HPDE6-E6E7 (cell line): ENCODE data around the gene AP5B1.

Experiments used
- DNase-seq: peaks from one replicate; pipeline ENCODE4 v3.0.0; 2011; ENCODE audit warnings: missing footprints; ENCODE audit errors: extremely low spot score

AP5B1 gene

DNA sequence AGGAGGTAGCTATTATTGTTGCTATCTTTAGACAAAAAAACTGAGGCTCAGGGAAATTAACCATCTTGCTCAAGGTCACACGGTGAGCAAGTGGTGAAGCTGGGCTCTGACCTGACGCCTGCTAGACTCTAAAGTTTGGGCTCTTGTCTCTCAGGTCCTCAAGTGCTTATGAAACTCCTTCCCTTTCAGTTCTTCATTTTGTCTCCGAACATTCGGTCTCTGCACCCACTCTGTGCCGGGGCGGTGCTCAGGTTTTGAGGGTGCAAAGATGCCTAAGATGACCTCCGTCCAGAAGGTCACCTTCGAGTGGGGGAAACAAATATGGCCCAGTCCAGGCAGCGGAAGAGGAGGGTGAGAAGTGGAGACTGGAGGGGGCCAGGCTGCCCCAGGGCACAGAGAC, 22.1 kb upstream of the AP5B1 start:
- no peak for DNase-seq

DNA sequence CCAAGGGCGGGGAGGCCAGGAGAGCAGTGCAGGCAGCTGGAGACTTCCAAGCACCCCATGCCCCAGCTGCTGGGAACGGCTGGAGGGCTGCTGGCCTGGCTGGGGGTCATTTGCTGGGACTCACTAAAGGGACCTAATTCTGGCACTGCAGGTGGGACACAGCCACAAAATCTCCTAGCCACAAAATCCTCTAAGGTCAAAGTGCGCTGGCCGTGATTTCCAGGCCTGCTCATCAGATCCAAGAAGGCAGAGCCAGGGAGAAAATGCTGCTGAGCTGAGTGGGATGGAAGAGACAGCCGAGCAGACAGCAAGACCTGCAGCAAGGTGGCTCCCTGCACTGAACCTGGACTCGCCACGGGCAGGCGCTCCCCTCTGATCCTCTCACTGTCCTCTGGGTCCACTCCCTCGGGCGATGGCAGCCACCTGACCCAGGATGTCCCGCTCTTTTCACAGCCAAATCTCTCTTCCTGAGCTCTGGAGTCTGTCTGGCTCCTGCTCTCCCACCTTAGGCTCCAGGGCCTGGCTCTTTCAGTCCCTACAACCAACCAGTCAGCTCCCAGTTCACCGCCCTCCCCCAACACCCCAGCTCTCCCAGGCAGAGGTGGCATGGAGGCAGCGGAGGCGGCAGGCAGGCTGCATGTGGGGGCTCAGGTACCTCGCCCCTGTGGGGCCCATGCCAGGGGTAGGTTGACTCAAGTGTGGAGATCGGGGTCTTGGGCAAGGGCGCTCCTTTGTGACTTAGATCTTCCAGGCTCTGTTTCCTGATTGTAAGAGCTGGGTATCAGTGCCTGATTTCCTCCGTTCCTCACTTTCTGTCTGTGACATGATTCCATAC, 20.6 kb upstream of the AP5B1 start:
- DNase-seq = no peak

DNA sequence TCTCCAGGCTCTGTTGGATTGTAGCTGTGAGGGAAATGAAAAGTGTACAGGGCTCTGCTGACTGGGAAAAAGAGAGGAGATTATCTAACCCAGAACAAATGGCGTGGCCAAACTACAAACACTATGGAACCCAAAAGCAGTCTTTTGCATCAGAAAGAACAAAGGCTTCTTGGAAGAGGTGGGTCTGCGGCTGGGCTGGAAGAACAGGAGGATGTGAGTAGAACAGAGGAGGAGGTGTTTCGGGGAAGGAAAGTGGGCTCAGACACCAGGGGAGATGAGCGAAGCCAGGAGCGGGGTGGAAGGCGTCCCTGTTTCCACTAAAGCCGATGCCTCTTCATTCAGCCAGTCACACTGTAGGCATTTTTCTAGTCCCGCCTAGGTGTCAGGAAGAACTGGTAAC, 18.1 kb upstream of the AP5B1 start:
- no peak for DNase-seq

DNA sequence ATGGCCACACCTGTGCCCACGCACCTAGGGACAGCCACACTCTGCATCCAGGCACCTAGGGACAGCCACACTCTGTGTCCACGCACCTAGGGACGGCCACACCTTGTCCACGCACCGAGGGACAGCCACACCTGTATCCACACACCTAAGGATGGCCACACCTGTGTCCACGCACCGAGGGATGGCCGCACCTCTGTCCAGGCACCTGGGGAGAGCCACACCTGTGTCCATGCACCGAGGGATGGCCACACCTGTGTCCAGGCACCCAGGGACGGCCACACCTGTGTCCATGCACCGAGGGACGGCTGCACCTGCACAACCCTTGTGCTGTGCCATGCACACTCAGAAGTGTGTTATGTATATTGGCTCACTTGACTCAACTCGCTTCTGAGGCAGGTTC, 16.9 kb upstream of the AP5B1 start:
- DNase-seq = no peak

DNA sequence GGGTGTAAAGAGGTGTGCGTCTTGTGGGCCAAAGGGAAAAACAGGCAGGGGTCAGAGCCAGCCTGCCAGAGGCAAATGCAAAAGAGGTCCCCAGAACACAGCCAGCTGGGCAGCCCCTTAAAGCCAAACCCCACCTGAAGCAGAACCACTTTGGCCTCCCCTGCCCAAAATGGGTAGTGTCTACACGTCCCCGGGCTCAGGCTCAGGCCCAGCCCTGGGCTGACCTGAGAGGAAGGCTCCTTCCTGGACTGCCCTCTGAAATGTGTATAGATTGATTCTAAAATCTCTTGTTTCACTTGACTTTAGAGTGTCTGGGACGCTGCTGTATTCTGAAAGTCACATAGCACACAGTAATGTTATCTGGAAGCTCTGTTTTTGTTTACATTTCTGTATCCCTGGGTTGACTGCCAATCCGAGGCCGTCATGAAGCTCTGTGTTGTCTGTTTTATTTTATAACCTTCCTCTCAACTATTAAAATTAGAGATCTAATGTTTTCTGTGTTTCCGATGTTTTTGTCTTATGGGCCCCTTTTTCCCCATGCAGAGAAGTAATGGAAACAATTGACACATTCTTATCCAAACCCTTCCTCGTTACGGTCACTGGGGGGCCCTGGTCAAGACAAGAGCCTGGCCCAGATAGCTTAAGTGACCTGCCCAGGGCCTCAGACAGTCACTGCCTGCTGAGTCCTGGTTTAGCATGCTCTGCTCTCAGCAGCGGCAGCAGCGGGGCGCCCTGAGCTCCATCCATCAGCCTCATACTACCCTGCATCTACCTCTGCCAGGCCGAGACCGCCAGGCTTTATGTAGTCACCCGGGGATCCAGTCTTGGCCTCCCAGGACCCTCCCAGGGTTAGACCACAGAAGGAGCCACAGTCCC, 16.2 kb upstream of the AP5B1 start:
- DNase-seq = no peak

DNA sequence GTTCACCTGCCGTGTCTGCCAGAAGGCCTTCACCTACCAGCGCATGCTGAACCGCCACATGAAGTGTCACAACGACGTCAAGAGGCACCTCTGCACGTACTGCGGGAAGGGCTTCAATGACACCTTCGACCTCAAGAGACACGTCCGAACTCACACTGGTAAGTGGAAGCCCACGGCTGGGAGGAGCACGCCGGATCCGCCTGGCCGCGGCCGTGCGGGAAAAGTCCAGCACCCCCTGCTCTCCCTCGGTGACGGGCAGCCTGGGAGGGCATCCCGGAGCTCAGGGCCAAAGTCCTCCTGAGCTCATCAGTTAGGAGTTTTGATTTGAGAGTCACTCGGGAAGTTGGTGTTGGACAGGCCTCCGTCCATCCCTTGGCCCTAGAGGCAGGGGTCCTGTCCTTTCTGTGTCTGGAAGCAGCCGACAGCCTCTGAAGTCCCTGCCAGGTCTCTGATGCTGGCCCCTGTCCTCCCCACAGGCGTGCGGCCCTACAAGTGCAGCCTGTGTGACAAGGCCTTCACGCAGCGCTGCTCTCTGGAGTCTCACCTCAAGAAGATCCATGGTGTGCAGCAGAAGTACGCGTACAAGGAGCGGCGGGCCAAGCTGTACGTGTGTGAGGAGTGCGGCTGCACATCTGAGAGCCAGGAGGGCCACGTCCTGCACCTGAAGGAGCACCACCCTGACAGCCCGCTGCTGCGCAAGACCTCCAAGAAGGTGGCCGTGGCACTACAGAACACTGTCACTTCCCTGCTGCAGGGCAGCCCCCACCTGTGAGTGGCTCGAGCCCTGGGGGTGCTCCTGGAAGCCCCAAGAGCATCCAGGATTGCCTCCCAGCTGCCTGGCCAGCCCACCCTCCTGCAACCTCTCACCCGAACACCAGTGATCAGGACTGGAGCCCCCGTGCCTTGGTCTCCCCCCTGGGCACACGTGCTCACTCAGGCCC, 14.1 kb upstream of the AP5B1 start:
- DNase-seq = no peak

DNA sequence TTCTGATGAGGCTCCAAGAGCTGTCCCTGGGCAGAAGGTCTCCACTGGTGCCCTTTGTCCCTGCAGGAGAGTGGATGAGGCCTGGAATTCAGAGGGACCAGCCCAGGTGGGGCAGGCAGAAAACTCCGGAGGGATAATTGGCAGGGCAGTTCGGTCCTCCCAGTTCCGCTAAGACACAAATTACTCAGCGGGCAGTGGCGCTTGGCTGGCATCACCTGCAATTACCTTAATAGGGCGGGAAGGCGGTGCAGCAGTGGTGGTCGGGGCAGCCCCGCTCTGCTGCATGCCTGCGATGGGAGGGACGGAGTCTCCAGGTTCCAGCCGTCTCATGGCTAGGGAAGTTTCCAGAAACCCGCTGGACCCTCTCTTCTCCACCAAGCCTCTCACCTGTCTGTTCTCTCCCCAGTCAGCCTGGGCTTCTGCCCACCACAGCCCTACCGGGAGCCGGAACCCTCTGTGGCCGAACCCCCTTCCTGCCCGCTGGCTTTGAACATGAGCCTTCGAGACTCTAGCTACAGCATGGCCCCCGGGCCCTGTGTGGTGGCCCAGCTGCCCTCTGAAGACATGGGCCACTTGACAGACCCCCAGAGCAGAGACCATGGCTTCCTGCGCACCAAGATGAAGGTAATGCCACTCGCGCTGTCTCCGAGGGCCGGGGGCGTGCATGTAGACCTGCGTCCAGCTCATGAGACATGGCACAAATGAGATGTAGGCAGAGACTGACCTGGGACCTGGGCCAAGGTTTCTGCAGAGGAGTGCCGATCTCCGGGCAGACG, 13.0 kb upstream of the AP5B1 start:
- DNase-seq = no peak

DNA sequence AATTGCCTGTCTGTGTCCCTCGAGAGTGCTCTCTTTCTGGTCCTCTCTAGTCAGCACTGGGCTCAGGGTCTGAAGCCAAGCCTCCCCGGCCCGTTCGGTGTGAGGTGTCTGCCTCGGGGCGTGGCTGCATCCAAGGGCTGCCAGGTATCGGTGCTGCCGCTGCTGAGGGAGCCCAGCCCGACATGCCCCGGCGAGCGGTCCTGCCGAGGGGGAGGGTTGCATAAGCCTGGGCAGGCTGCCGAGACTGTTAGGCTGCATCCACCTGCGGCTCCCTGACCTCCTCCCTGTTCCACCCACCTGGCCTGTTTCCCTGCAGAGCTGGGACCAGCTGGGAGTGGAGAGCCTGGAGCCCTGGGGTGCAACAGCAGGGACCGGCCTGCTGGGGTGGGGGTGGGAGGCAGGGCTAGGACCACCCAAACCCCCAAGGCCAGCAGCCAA, 12.4 kb upstream of the AP5B1 start:
- peak; percentile 93 for DNase-seq

DNA sequence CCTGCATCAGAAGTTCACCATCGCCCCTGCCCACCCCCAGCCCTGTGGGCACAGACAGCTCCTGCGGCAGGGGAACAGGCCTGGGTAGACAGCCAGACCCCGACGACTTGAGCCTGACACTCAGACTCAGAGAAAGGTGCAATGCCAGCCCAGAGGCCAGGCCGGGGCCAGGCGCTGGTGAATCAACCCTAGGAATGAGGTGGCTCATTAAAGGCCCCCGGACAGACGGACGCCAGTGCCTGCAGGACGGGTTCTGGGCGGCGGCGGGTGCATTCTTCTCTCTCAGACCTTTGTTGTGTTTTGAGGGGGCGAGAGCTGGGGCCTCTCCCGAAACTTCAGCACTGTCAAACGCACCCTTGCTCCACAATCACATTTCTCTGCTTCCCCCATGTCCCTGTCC, 11.7 kb upstream of the AP5B1 start:
- DNase-seq = no peak

DNA sequence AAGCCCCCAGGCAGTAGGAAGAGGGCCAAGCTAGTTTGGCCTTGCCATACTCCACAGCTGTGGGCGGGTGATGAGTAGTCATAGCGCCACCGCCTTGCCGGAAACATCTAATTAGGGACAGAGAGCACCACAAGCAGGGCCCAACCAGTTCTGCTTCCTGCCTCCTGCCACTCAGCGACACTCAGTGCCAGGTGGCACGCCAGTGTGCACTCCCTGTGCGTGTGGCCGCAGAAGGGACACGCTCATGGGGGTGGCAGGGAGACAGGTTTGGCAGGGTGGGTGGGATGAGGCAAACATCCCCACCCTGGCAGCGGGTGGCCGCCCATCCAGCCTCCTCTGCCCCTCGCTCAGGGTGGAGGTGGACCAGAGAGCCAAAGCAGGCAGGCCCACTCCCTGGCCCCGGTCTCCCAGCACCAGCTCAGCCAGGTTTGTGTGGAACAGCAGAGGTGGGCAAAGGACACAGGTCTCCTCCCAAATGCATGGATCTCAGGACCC, 11.0 kb upstream of the AP5B1 start:
- DNase-seq = no peak

DNA sequence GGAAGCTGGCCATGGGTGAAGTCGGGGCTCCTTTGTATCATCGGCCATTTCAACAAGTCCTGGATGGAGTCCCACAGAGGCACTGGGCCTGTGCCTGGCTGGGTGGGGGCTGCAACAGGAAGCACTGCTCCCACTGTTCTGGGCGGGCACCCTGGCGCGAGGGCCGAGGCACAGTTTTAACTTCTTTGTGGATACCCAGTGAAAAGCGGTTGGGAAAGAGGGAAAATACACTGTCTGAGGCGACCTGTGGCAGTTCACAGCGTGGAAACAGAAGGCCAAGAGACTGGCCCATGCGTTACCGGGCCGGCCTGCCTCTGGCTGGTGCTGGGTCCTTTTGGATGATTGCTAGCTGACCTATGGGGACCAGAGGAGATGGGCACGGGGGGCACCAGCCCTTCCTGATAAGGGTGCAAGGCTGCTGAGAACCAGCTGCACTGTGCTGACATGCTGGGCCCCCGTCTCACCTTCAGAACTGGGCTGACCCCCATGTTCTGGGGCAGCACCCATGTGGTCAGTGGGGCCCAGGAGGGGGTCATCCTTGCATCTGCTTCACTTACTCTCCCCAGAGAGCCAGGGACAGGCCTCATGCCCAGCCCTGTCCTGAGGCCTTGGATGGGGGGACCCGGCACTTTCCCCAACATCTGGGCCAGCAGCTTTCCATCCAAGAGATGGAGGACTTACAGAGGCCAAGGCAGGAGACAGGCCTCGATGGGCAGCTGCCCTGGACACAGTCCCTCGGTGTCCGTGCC, 10.3 kb upstream of the AP5B1 start:
- no peak for DNase-seq

DNA sequence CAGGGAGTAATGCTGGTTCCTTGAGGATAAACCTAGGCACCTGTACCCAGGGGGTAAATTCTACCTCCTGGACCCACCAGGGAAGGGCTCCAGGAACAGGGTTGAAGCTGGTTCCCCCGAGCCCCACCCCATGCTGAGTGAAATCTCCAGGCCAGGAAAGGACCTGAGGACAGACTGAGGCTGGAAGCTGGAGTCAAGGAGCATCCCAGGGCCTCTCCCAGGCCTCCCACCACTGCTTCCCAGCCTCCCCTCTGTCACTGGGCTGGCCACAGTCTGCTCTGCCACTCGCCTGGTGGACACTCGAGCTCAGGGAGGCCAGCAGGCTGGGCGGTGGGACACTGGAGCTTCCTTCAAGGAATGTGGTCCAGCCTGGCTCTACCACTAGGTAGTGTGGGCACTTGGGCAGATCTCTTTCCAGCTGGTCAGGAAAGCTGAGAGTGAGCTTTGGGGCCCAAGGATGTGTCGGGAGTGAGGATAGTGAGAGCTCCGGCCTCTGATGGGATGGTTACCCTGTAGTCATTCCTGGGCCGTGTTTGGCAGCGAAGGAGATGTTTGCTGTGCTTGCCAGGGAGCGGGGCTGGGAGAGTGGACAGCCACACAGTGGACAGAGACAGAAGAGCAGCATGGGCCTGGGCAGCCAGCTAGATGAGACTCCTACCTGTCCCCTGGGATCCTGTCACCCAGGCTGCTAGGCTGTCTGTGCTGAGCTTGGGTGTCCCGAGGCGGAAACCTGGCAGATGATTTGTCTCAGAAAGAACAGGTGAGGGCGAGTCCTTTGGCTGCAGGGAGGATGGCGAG, 9.5 kb upstream of the AP5B1 start:
- no peak for DNase-seq

DNA sequence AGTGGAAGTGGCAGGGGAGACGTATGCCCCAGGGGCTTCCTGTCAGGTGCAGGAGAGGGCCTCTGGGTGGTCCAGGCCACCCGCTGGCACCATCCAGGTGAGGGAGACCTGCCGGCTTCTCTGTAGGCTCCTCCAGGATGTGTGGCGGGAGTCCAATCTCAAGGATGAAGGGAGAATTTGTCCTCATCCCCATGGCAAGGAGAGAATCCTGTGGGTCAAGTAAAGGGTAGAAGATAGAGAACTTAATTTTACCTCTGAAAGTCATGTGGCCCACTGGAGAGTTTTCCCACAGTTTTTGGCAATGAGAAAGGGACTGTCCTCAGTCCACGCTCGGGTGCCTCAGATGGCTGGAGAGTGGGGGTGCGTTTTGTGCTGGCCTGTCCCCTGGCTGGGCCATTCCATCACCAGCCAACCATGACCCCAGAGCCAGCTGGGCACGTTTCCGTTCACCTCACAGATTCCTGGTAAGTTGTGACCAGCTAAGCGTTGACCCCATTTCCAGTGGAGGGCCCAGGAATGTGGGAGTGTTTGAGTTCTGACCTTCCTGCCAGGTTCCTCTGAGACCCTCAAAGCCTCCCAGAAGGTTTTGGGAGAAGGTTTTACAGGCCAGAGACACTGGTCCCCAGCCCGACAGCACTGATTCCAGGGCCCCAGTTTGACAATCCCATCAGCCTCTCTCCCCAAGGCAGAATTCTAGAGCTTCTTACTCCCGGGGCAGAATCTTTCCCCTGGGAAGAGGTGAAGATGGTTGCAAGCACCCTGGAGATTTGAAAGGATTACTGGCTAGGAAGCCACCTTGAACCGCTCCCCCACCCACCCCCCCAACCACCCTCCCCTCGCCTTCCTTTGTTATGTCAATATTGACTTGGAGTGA, 8.7 kb upstream of the AP5B1 start:
- DNase-seq = no peak

DNA sequence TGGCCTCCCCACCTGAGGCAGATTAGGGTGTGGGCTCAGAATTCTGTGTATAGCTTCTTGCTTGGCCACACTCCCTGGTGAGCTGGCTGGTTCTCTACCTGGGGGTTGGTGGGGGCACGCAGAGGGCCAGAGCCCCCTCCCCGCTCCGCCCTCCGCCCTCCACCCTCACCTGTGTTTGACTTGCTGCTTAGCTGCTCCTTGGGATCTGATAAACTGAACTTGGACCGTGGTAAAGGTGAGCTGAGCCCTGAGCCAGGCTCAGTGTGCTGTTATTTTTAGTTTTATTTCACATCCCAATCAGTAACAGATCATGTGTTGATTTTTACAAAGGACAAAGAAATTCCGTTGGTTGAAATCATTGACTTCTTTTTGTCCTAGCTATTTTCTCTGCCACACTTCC, 8.0 kb upstream of the AP5B1 start:
- no peak for DNase-seq

DNA sequence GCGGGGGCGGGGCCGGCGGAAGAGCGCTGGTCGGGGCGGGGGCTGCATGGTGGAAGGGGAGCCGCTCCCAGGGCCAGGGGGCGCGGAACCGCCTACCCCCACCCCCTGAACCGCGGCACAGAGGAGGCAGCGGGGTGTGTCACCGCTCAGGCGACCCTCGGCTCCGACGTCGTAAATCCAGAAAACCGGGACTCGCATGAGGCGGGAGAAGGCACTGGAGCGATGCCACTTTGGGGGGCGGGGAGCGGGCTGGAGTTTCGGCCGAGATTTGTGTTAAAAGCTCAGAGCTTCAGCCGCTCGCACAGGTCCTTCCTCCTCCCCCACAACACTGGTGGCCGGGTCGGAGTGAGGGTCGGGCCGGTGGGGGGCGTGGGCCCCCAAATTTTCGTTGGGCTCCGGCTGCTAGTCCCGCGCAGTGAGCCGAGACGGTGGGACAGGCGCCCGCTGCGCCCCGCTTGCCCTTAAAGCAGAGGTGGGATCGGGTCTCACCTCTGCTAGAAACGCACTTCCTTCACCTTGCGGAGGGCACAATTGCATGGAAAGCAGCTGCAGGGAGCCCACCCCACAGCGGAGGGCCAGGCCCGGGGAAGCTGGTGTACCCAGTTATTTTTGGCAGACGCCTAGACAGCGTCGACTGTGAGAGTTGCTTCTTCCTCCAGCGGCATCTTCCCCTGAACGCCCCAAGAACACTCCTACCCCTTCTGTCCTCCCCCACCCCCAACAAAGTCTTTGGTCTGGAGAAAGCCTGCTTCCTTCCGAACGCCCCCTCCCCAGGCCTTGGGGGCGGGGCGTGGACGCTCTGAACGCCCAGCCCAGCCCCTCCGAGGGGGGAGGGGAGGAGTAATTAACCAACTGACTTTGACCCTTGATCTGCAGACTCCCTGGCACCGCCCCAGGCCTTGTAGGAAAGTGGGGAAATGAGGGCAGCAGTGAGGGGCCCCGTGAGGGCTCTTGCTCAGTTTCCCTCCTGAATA, 7.2 kb upstream of the AP5B1 start:
- no peak for DNase-seq

DNA sequence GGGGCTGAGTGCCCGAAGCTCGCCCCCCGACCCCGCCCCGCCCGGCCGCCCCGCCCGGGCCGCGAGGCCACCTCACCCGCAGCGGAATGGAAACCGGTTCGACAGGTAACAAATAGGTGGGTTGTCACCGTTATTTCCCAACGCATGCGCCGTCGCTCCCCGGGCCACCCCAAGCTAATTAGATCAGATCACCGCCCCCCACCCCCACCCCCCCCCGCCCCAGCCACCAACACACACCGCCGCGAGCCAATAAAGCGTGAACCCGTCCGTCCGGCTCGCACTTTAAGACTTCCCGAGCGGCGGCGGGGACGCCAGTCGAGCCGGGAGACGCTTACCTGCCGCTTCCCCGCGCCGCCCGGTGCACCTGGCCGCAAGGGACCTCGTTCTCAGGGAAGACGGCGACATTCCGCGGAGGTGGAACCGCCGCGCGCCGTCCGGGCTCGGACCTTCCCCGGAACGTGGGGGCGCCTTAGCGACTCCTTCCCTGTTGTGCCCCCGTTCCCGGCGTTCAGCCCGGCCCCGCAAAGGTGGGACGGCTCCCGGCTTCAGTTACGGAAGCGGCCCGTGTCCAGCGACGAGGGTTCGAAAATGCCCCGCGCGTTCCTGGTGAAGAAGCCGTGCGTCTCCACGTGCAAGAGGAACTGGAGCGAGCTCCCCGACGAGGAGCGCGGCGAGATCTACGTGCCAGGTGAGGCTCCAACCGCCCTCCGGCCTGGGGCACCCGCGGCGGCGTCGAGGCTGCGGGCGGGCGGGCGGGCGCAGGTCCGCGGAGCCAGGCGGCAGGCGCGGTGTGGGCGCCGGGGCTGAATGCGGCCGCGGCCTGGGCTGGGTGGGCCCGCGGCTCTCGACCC, 6.2 kb upstream of the AP5B1 start, which contains the start of gene OVOL1:
TSS of gene OVOL1 (plus strand) at position 278 of the 851 bp plus-strand sequence. CDS start at position 589, 311 bp downstream.
- peak; percentile 88 for DNase-seq
